ENCODE data around the gene KRT26.
A peak's percentile ranks its signal among the peaks of the same experiment; 100 is the strongest.
"Not testable (repeated sequence)": the region's sequence is repeated elsewhere in the genome, so short reads cannot be mapped to it uniquely, and the experiment has no call there.

Gene KRT26, protein sequence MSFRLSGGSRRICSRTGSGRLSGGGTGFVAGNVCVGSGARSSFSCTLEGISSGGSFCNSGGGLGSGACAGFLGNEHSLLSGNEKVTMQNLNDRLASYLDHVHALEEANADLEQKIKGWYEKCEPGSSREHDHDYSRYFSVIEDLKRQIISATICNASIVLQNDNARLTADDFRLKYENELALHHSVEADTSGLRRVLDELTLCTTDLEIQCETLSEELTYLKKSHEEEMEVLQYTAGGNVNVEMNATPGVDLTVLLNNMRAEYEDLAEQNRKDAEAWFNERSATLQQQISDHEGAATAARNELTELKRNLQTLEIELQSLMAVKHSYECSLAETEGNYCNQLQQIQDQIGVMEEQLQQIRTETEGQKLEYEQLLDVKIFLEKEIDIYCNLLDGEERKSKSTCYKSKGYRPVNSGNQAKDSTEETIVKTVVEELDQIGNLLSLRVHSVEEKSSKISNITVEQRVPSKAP

DNA sequence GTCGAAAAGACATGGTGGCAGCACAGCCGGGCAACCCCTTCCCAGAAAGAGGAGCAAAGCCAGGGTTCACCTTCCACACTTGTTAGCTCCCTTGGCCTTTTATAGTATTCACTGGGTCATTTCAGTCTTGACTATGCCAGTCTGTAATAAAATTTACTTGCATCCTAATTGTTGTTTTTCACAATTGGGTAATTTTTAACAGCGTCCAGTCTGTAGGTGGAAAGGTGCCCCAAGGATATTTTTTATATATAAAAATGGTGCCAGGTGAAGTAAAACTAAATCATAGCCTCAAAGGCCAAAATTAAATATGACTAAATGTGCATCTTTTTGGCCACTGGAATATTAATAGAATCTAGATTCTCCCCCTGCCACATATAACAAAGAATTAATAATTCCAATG, at the start of gene KRT26:
Gene KRT26 (minus strand): TSS at position 101 of the 400 bp plus-strand sequence. CDS start 88 bp downstream, at position 13.
- DNase-seq: no peak

DNA sequence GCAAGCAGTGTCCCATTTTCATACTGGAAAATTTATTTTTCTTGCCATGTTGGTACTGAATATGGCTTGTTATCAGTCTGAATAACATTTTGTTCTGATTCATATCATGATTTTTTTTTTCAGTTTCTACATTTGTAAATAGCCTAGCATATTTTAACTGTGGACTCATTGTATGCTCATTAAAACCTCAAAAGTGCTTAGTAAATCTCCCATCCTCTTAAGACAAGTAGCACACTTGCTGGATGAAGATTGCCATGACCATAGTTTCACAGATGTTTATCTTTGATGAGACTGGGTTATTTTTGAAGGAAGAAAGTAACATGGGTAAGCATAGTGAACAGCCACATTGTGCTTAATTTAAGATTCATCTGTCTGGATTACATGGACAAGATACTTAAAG, 49.5 kb upstream of the KRT26 start:
- no peak for DNase-seq

DNA sequence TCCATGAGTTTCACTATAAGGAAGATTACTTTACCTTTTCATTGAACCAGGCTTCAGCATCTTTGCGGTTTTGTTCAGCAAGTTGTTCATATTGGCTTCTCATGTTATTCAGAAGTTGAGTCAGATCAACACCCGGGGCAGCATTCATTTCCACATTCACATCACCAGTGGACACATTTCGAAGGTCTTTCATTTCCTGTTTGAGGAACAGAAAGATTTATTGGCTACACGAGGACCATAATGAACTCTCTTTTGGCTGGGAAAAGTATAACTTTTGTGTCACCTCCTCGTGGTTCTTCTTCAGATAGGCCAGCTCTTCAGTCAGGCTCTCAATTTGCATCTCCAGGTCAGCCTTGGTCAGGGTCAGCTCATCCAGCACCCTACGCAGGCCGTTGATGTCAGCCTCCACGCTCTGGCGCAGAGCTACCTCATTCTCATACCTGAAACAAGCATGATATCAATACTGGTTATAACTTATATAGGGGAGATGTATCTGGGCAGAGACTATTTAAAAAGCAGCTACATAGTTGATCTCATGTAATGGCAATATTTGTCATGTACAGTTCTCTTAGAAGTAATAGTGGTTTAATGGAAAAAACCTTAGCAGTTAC, 48.3 kb upstream of the KRT26 start:
- DNase-seq: no peak

DNA sequence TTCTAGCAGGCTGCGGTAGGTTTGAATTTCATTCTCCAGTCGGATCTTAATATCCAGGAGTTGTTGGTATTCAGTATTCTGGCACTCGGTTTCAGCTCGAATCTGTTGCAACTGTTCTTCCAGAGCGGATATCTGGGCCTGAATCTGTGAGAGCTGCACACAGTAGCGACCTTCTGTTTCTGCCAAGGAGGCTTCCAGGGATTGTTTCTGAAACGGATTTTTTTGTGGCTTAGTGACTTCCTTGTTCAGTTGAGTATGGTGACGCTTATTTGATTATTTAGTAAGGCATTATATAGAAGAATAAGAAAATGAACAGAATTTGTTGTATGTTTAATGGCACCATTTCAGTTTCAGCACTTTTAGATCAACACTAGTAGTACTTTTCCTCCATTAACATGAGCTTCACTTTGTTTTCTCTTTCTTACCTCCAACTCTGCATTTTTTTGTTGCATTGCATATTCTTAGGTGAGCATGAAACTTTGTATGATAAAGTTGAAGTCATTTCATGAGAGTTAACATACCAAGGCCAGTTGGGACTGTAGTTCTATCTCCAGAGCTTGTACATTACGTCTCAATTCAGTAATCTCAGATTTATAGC, 47.6 kb upstream of the KRT26 start:
- DNase-seq: no peak

DNA sequence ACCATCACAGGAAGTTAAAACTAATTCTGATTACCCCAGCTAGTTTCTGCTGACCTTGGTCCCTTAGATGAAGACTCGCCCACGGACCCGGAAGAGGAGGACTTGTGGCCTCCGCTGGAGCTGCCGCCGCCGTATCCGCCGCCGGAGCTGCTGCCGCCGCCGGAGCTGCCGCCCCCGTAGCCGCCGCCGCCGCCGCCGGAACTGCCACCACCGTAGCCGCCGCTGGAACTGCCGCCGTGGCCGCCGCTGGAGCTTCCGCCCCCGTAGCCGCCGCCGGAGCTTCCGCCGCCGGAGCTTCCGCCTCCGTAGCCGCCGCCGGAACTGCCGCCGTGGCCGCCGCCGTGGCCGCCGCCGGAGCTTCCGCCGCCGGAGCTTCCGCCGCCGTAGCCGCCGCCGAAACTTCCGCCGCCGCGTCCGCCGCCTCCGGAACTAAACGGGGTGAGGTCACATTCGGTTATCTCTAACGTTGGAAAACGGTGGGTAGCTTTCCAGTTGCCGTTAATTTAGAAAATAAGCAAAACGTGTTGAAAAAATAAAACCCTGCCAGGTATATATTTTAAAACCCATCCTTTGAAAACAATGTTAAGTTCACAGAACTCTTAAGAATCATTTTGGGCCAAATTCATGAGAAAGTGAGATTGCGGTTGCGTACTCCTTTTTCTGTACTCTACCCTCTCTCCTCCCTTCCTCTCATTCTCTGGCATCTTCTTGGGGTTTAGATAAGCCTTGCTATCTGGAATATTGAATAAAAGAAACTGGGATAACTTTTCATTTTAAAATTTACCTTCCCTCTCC, 46.9 kb upstream of the KRT26 start:
- peak; percentile 80 for DNase-seq

DNA sequence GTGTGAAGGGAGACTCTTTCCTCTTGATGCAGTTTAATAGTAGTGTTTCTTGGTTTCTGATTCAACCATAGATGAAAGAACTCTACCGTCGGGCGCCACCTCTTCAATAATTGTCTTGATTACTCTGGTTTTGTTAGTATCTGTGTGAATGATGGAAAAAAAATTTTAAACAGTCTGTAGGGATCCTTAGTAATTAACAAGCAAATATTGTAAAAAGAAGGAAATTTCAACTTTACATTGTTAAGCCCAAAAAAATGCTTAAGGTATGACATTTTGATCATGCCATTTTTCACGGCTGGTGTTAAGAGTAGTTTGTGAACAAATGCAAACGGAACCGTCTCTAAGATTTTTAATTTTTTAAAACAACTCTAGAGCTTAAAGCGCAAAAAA, 46.3 kb upstream of the KRT26 start:
- DNase-seq: no peak

DNA sequence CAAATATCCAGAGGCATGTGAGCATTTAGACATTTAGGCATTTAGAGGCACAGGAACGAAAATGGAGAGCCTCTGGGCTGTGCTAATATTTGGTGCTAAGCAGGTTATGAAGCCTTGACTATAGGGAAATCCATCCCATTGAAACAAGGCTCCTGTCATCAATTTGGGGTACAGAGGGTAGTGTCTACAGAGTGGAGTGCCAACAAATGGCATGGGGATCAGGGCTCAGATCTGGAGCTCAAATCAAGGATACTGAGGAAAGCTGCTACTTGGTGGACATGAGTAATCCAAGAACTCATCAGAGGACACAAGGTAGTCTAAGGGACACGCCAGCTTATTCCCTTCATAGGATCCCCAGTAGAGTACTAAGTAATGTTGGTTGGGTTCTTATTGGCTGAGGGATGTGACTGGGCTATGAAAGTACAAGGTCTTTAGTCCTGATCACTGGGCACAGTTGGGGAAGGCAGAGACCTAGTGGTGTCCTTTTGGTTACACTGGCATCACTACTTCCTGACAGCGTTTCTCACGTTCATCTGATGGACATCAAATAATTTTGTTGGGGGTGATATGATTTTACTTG, 45.2 kb upstream of the KRT26 start:
- DNase-seq: no peak

DNA sequence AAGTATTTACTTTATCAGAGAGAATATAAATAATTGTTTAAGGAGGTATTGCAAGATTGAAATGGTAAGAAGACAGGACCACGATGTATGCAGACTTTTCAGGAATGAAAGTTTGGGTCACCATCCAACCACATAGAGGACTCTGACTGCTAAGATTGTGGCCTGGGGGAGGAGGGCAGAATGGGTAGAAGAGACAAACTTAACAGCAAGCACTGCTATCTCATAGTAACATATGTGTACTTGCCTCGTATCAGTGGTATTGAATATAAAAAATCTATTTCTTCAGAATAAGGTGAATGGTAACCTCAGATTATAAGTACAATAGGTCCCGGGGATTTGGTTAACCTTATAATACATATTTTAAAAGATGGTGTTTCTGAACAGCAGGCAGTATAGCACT, 44.6 kb upstream of the KRT26 start:
- DNase-seq: no peak

DNA sequence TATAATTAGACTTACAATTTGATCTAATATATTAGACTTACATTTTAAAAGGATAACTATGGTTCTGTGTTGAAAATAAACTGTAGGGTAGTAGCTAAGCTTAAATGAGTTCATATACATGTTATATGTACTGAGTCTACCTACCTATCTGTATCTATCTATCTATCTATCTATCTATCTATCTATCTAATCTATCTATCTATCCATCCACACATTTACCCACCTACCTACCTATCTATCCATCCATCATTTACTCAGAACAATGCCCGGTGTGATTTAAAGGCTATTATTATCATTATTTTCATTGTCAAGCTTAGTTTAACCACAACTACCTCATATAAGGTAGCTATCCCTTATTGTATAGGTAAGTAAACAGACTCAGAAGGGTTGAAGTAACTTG, 43.4 kb upstream of the KRT26 start:
- DNase-seq: no peak

DNA sequence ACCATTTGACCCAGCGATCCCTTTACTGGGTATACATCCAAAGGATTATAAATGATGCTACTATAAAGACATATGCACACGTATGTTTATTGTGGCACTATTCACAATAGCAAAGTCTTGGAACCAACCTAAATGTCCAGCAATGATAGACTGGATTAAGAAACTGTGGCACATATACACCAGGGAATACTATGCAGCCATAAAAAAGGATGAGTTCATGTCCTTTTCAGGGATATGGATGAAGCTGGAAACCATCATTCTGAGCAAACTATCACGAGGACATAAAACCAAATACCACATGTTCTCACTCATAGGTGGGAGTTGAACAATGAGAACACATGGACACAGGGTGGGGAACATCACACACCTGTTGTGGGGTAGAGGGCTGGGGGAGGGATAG, 42.7 kb upstream of the KRT26 start:
- not testable (repeated sequence) for DNase-seq

DNA sequence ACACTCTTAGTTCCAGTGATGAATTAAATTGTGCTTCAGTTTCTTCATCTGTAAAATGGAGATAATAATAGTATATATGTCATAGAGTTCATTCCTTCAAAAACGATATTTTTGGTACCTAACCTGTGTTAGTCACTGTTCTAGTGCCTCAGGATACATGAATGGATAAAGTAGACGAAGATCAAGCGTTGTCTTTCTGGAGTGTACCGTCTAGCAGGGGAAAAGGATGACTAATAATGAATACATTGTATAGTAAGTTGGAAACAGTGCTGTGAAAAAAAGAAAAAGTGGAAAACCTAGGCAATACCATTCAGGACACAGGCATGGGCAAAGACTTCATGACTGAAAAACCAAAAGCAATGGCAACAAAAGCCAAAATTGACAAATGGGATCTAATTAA, 41.8 kb upstream of the KRT26 start:
- DNase-seq: no peak

DNA sequence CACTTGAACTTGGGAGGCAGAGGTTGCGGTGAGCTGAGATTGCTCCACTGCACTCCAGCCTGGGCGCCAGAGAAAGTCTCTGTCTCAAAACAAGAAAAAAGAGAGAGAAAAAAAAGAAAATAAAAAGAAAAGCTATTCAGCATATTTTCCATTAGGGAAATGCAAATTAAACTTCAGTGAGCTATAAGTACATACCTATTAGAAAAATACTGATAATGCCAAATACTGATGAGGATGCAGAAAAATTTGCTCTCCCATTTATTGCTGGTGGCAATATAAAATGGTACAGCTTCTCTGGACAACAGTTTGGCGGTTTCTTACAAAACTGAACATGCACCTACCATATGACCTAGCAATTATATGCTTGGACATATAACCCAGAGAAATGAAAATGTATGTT, 40.6 kb upstream of the KRT26 start:
- DNase-seq: no peak

DNA sequence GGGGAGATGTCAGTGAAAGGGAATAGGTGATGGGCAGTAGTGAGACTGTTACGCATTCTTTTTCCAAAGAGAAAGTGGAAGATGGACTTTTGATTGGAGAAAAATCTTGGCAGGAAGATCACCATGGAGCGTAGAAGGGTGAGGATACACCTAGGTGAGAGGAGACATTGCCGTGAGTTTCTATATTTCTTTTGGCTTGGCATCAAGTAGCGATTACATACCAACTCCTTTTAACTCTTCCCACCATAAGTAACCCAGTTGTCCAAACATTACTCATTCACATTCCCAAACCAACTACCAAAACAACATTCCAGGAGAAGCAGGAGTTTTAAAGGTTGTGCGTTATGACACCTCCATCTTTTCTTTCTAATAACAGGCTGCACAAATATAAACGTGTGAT, 38.5 kb upstream of the KRT26 start:
- DNase-seq: no peak

DNA sequence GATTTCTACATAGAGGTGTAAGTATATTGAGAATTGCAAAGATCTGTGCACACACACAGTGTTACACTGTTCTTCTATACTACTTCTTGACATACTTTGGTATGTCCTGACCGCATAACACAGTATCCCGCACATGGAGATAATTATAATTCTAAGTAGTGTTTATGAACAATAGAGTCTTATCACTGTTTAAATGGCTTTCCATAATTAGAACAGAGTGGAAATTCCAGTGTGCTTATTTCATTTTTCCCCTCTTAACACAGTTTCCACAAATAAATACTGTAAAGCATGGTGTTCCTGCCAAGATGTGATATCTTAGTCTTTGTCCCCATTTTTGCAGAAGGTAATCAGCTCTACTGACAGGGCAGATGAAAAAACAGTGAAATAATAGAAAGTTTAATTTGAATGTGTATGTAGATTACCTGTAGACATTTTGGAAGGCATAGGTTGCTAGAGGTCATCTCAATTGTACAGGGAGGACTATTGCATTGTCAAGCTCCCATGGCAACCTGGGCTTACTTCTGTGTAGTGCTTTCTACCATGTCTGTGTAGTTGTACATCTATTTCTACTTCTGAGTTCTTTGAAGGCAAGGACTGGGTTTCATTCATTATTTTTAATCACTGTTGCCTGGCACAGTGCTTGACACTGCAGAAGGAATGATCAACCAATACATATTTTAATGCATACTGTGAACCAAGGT, 37.9 kb upstream of the KRT26 start:
- no peak for DNase-seq

DNA sequence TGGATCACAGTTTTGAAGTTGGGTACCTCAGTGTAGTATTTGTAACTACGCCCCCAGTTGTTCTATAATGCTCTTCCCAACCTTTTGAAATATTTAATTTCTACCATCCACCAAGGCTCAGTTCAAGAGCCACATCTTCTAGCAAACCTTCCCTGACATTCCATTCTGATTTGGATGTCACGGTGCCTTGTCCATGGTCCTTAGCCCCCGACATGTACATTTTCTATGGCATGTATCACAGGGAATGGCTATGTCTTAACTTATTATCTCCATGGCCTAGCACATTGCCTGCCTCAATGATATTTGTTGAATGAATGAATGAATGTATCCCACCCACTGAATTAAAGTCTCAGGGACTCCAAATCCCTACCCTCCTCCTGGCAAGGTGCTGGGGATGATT, 34.1 kb upstream of the KRT26 start:
- DNase-seq: no peak

DNA sequence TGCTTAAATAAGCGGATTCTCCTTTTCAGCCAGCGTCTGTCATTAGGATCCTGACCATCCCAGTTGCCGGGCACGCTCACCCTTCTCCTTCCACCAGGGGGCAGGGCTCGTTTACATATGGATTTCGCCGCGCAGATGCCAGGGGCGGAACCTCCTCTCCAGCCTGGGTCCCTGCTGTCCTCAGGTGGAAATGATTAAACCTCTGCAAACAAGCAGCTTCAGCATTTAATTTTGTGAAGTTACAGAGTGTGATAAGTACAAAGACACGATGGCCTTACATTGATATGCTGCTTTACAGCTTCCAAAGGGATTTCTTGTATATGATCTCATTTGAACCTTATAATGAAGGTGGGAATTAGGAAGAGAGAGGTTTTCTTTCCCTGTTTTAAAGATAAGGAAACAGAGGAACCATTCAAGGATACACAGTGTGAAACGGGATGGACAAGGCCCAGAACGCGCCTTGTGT, 31.6 kb upstream of the KRT26 start:
- peak; percentile 62 for DNase-seq

DNA sequence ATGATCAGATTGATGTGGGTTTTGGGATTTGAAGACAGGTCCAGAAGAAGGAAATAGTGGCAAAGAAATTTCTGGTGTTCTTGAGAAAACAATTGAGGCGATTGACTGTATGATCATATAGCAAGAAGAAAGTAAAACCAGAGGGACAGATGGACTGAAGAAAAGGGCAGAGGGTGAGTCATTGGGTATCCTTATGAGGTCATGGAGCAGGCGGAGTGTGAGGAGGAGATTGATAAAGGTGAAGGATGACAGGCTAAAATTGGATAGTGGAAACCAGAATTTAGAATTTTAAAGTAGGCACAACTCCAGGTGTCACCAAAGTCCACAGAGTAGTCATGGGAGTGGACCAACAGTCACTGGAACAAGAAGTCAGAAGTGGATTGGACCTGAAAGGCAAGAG, 29.2 kb upstream of the KRT26 start:
- DNase-seq: no peak

DNA sequence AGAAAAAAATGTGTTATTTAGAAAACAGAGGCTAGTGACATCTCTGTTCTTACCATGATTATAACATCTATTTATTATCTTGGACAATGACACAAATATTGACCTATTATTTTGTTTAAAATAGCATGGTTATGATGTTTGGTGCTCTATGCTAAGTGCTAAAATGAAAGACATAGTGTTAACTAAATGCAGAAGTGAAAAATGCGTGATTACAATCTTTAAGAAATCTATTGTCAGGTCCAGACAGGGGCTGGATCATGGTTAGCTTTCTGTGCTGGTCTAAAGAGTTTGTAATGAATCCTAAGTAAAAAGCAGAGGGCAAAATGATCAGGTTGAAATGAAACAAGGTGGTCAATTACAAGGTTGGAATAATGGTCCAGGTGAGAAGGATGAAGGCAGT, 28.4 kb upstream of the KRT26 start:
- DNase-seq: no peak

DNA sequence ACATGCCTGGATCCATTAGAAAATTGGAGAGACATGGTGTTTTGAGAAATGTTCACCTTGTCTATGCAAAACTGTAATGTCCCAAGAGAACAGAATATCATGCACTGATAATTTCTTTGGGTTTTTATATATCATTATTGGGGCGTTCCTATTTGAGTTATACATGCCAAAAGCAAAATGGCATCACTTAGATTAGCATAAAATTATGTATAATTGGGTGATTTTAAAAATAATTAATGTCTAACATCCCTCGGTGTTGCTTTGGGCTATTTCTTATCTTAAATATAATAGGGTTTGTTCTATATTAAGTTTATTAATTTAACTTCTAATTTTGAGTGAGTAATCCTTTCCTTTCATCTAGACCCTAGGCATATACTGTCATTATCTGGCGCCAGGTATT, 27.9 kb upstream of the KRT26 start, which contains the start of gene KRT28:
Gene KRT28 (minus strand): TSS at position 101 of the 400 bp plus-strand sequence. CDS start 66 bp downstream, at position 35.
- DNase-seq: no peak

DNA sequence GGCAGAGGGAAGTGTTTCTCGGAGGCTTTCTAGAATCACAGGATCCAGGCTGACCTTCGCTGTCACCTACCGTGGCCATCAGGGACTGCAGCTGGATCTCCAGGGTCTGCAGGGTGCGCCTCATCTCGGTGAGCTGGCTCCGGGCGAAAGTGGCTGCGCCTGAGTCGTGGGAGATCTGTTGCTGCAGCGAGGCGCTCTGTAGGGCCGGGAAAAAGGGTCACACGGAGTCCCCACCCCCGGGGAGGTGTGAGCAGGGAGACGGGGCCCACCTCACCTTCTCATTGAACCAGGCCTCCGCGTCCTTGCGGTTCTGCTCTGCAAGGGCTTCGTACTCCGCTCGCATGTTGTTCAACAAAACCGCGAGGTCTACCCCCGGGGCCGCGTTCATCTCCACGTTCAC, 24.8 kb upstream of the KRT26 start:
- no peak for DNase-seq

DNA sequence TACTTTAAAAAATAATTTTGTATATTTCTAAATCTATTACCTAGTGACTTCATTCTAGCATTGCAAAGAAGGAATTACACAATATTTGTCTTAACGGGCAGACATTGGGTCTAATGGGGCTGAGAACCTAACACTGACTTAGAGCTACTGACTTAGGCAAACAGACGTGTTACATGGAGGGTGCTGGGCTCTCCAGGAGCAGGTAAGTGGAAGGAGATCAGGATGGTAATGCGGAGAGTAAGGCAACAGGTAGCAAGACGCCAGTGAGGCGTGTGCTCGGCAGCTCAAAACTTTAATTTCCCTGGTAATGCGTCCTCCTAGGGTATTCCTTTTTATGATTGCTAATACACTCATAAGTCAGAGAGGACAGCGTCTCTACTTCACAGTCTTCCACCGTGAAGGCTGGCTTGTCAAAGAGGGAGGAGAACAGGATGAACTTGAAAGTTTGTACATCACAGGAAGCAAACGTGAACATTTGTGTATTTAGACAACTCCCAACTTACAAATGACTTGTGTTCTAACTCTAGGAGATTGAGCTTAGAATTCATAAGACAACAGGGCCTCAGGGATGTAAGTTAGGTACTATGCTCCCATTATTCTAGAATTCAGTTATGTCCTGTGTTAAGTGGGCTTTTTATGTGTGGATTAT, 23.1 kb upstream of the KRT26 start:
- no peak for DNase-seq

DNA sequence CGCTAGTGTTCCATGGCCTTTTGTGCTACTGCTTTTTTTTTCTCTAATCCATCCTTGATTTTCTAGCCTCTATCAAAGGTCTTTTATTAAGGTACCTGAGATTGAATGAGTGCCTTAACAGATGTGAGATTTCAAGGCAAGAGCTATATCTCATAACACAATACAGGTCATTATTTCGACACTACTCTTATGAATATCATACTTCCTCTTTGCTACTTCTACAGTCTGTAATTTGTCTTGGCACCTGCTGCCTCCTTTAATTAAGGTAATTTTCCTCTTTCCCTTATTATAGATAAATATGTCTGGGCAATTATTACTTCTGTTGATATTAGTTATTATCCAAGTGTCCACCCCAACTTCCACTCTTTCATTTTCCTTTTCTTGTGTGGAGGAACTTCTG, 22.5 kb upstream of the KRT26 start:
- no peak for DNase-seq

Measured in CD4-positive, alpha-beta T cell treated with Interleukin-4 for 4 hours (primary cell).